Stimulated activated naive B cell treated with anti-CD40 and anti-IgM and Interleukin-4, amounts not matched to agents 10 μg/mL and 1 μg/mL and 100 μg/mL, for 72 hours (primary cell): Measurements from ENCODE around the gene TAPBP.
"Not testable (repeated sequence)": the region's sequence is repeated elsewhere in the genome, so short reads cannot be mapped to it uniquely, and the experiment has no call there.

Experiments used
- ATAC-seq, 2 donors: fragments of 150-1000 bp; cut with Tn5 transposase; replicated peaks; 2 replicates each; pipeline ENCODE4 v1.10.0; 2021; ENCODE audit warnings: moderate library complexity in 1 of 2
- DNase-seq: peaks from one replicate; pipeline ENCODE4 v3.0.0; 2021
- H3K27ac Mint-ChIP-seq: one replicate; pipeline ENCODE4 v1.8.0; 2022; ENCODE audit warnings: mild to moderate bottlenecking, mixed read lengths
- H3K27me3 Mint-ChIP-seq, 2 donors: one replicate each; pipeline ENCODE4 v1.8.0; 2022; ENCODE audit warnings: mixed read lengths in 2 of 2
- H3K36me3 Mint-ChIP-seq, 2 donors: one replicate each; pipeline ENCODE4 v1.8.0; 2022; ENCODE audit warnings: mixed read lengths in 2 of 2, mild to moderate bottlenecking in 1 of 2
- H3K4me1 Mint-ChIP-seq, 2 donors: one replicate each; pipeline ENCODE4 v1.8.0; 2022; ENCODE audit warnings: mixed read lengths in 2 of 2, mild to moderate bottlenecking in 1 of 2
- H3K4me3 Mint-ChIP-seq, 2 donors: one replicate each; pipeline ENCODE4 v1.8.0; 2022; ENCODE audit warnings: mild to moderate bottlenecking in 2 of 2, mixed read lengths in 2 of 2, moderate library complexity in 1 of 2
- H3K9me3 Mint-ChIP-seq, 2 donors: one replicate each; pipeline ENCODE4 v1.8.0; 2022; ENCODE audit warnings: mixed read lengths in 2 of 2, mild to moderate bottlenecking in 1 of 2

Gene TAPBP

DNA sequence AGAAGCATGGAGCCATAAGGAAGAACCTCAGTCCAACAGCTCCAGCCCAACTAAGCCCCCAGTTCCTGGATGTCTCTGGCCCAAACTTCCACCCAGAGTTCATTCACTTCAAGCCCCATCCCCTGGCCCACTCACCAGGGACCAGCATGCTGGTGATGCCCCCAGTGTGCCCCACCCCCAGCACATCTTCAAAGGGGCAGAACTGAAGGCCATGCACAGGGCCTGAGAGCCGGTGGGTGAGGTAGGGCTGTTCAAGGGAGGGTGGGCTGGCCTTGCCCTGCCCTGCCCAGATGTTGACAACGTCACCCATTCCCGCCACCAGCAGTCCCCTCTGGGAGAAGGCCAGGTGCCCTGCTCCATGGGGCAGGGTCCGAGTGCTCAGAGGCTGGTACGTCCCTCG, 33.3 kb downstream of the TAPBP start:
- Mint-ChIP-seq H3K27ac (peak overlapping the region; percentile 85), H3K4me3 (no peak overlapping the region), H3K4me1 (peaks cover 26 to 51% of the 10 kb centered on the region in 2 donors), H3K36me3 (peaks cover 32 to 37% of the 10 kb centered on the region in 2 donors), H3K9me3 (no peaks in the 10 kb centered on the region), H3K27me3 (no peaks in the 10 kb centered on the region)
- DNase-seq (no peak), ATAC-seq (no peak)

DNA sequence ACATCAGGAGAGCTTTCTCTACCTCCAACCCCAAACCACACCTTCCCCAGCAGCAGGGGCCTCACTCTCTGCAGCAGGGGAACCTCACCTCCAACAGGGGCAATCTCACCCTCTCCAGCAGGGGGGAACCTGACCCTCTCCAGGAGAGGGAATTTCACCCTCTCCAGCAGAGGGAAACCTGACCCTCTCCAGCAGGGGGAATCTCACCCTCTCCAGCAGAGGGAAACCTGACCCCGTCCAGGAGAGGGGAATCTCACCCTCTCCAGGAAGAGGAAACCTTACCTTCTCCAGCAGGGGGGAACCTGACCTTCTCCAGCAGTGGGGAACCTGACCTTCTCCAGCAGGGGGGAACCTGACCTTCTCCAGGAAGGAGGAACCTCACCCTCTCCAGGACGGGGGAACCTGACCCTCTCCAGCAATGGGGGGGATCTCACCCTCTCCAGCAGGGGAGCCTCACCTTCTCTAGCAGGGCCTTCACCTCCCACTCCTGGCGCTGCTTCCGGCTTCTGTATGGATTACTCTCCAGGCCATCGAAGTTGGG, 33.8 kb downstream of the TAPBP start:
- no peaks in the 10 kb centered on the region for H3K27me3 Mint-ChIP-seq
- H3K9me3 Mint-ChIP-seq = no peaks in the 10 kb centered on the region
- peaks cover 36 to 42% of the 10 kb centered on the region in 2 donors for H3K36me3 Mint-ChIP-seq
- ATAC-seq = no peak
- H3K27ac Mint-ChIP-seq = peak overlapping the region; percentile 85
- peaks cover 28 to 56% of the 10 kb centered on the region in 2 donors for H3K4me1 Mint-ChIP-seq
- no peak for DNase-seq
- no peak overlapping the region for H3K4me3 Mint-ChIP-seq

DNA sequence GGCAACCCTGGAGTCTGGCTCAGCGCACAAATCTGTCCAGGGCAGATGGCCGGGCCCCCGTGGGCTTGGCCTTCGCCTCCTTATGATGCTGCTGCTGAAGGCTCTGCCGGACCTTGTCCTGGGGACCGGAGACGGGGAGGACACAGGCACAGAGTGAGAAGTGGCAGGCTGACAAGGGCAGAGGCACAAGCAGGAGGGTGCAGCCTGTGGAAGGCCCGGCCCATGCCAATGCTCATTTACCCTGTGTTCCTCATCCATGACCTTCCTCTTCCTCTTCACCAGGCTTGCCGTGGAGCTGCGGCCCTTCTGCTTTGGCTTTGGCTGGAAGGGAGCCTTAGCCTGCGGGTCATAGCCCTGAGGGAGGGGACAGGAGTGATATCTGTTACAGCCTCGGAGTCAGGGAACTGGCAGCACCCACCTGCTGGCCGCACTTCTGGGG, 34.6 kb downstream of the TAPBP start:
- H3K4me1 Mint-ChIP-seq = peaks cover 36 to 63% of the 10 kb centered on the region in 2 donors
- H3K9me3 Mint-ChIP-seq = no peaks in the 10 kb centered on the region
- no peak for DNase-seq
- peak overlapping the region; percentile 69 for H3K27ac Mint-ChIP-seq
- H3K27me3 Mint-ChIP-seq = no peaks in the 10 kb centered on the region
- no peak overlapping the region for H3K4me3 Mint-ChIP-seq
- H3K36me3 Mint-ChIP-seq = peaks cover 43 to 48% of the 10 kb centered on the region in 2 donors
- ATAC-seq = no peak

DNA sequence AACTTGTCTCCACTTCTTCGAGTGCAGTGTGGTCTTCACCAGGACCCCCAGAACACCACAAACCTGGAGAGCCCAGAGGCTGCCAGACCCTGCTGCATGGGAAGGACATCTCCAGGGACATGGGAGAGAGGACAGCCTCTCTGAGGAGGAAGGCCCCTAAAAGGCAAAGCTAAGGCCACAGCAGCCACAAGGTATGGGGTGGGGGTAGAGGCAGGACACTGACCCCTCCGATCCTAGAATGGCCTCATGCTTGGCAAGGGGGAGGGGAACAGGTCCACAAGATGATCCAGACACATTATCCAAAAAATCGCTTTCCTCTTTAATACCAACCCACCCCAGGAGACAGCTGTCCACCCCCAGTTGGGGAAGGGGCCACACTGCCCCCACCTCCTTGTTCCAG, 35.1 kb downstream of the TAPBP start:
- Mint-ChIP-seq H3K27me3 (no peaks in the 10 kb centered on the region), H3K4me1 (peaks cover 38 to 68% of the 10 kb centered on the region in 2 donors), H3K36me3 (peaks cover 44 to 50% of the 10 kb centered on the region in 2 donors), H3K27ac (peak overlapping the region; percentile 82), H3K4me3 (no peak overlapping the region), H3K9me3 (no peaks in the 10 kb centered on the region)
- no peak for DNase-seq
- no peak for ATAC-seq

DNA sequence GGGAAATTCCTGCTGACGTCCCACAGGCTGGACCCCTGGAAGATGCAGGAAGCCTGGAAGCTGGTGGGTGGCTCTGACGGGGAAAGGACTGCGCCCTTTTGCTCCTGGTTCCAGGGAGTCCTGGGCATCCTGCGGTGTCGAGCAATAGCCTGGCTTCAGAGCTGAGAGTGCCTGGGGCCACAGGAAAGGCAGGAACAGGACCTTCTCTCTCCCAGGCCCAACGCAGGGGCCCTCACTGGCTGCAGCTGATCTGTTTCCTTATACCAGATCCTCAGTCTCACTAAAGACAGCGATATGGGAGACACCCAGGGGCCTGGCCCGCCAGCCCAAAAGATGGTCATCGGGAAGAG, 35.5 kb downstream of the TAPBP start:
- H3K4me3 Mint-ChIP-seq = peak overlapping the region in 1 of 2 donors; percentile 99
- no peaks in the 10 kb centered on the region for H3K27me3 Mint-ChIP-seq
- H3K36me3 Mint-ChIP-seq = peaks cover 48 to 55% of the 10 kb centered on the region in 2 donors
- DNase-seq (no peak), ATAC-seq (no peak)
- H3K27ac Mint-ChIP-seq = peak overlapping the region; percentile 82
- H3K4me1 Mint-ChIP-seq = peaks cover 39 to 72% of the 10 kb centered on the region in 2 donors
- no peaks in the 10 kb centered on the region for H3K9me3 Mint-ChIP-seq

DNA sequence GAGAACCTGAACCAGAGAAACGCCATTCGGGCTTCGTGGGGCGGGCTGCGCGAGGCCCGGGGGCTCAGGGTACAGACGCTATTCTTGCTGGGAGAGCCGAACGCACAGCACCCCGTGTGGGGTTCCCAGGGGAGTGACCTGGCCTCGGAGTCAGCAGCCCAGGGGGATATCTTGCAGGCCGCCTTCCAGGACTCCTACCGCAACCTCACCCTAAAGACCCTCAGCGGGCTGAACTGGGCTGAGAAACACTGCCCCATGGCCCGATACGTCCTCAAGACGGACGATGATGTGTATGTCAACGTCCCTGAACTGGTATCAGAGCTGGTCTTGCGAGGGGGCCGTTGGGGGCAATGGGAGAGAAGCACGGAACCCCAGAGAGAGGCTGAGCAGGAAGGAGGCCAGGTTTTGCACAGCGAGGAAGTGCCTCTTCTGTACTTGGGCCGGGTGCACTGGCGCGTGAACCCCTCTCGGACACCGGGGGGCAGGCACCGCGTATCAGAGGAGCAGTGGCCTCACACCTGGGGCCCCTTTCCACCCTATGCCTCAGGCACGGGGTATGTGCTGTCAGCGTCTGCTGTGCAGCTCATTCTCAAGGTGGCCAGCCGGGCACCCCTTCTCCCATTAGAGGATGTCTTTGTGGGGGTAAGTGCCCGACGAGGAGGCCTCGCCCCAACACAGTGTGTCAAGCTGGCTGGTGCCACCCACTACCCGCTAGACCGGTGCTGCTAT, 36.1 kb downstream of the TAPBP start:
- H3K27me3 Mint-ChIP-seq = no peaks in the 10 kb centered on the region
- H3K36me3 Mint-ChIP-seq = peaks cover 53 to 58% of the 10 kb centered on the region in 2 donors
- peaks cover 41 to 77% of the 10 kb centered on the region in 2 donors for H3K4me1 Mint-ChIP-seq
- peak; percentile 30 to 31 for ATAC-seq
- H3K4me3 Mint-ChIP-seq = peak overlapping the region; percentile 89 to 99
- H3K27ac Mint-ChIP-seq = peak overlapping the region; percentile 97
- no peaks in the 10 kb centered on the region for H3K9me3 Mint-ChIP-seq
- peak; percentile 27 for DNase-seq

DNA sequence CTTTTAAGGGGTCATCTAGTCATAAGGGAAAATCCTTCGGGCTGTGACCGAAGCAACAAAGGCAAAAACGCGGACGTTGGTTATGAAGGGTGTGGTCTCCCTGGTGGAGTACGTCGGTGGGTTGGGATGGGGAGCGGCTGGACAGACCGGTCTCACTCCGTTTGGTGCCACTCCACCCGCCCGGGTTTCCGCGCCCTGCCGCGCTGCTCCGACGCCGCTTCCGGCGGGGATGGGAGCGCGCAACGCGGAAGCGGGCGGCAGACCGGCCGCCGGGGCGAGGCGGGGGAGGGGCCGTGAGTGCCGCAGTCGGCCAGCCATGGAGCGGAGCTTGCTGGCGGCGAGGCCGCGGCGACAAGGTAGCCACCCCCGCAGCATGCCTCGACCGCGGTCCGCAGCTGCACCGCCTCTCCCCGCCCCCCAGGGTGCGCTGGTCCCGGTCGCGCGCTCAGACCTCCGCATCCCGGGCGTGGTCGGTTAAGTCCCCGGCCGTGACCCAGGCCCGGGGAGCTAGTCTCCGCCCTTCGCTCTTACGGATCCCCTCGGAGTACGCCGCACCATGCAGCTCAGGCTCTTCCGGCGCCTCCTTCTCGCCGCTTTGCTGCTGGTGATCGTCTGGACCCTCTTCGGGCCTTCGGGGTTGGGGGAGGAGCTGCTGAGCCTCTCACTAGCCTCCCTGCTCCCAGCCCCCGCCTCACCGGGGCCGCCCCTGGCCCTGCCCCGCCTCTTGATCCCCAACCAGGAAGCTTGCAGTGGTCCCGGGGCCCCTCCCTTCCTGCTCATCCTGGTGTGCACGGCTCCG, 36.8 kb downstream of the TAPBP start, which contains the start of gene B3GALT4:
Gene B3GALT4, plus strand, starts transcription at position 260 of the 799 bp plus-strand sequence. Its CDS starts 297 bp downstream, at position 557.
- Mint-ChIP-seq H3K27ac (peak within 1 kb of the TSS; percentile 100), H3K36me3 (peaks cover 58 to 59% of the 10 kb centered on the region in 2 donors), H3K4me1 (peaks cover 44 to 82% of the 10 kb centered on the region in 2 donors), H3K9me3 (no peaks in the 10 kb centered on the region), H3K4me3 (peak within 1 kb of the TSS; percentile 99), H3K27me3 (no peaks in the 10 kb centered on the region)
- DNase-seq = peak; percentile 86
- peak; percentile 76 to 79 for ATAC-seq

DNA sequence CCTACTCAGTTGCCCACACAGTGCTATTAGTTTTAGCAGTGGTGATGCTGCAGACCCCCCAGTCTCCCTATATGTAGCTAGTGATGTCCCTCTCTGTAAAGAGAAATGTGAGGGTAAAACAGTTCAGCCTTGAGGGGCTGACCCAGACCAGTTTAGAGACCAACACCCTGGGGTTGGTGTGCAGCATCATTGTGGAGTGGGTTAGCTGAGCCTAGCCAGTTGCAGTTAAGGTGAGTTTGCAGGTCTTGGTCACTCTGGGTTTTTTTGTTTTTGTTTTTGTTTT, 37.4 kb downstream of the TAPBP start:
- ATAC-seq (peak in 1 of 2 donors; percentile 1), DNase-seq (no peak)
- Mint-ChIP-seq H3K4me3 (peak overlapping the region; percentile 99), H3K27me3 (no peaks in the 10 kb centered on the region), H3K9me3 (no peaks in the 10 kb centered on the region), H3K4me1 (peaks cover 44 to 82% of the 10 kb centered on the region in 2 donors), H3K27ac (peak overlapping the region; percentile 100), H3K36me3 (peaks cover 59 to 61% of the 10 kb centered on the region in 2 donors)

DNA sequence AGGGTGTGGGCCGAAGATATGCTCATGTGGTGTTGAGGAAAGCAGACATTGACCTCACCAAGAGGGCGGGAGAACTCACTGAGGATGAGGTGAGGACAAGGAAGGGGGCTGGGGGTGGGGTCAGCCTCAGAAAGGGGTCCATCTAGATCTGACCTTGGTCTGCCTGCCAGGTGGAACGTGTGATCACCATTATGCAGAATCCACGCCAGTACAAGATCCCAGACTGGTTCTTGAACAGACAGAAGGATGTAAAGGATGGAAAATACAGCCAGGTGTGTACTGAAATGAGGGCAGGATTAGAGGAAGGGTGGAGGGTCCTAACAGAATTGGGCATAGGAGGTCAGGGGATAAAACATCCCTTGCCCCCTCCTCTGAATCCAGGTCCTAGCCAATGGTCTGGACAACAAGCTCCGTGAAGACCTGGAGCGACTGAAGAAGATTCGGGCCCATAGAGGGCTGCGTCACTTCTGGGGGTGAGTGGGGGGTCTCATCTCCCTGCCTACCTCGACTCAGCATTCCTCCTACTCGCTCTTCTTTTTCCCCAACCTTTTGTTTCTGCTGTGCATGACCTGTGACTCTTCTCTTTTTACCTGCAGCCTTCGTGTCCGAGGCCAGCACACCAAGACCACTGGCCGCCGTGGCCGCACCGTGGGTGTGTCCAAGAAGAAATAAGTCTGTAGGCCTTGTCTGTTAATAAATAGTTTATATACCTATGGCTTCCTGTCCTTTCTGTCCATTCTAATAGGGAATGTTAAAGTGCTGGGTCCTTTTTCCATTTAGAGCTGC, 37.9 kb downstream of the TAPBP start:
- not testable (repeated sequence) for H3K9me3 Mint-ChIP-seq, DNase-seq, H3K27me3 Mint-ChIP-seq, ATAC-seq
- Mint-ChIP-seq H3K36me3 (peaks cover 59 to 61% of the 10 kb centered on the region in 2 donors), H3K27ac (peak overlapping the region; percentile 100), H3K4me3 (peak overlapping the region; percentile 99), H3K4me1 (peaks cover 40 to 82% of the 10 kb centered on the region in 2 donors)

DNA sequence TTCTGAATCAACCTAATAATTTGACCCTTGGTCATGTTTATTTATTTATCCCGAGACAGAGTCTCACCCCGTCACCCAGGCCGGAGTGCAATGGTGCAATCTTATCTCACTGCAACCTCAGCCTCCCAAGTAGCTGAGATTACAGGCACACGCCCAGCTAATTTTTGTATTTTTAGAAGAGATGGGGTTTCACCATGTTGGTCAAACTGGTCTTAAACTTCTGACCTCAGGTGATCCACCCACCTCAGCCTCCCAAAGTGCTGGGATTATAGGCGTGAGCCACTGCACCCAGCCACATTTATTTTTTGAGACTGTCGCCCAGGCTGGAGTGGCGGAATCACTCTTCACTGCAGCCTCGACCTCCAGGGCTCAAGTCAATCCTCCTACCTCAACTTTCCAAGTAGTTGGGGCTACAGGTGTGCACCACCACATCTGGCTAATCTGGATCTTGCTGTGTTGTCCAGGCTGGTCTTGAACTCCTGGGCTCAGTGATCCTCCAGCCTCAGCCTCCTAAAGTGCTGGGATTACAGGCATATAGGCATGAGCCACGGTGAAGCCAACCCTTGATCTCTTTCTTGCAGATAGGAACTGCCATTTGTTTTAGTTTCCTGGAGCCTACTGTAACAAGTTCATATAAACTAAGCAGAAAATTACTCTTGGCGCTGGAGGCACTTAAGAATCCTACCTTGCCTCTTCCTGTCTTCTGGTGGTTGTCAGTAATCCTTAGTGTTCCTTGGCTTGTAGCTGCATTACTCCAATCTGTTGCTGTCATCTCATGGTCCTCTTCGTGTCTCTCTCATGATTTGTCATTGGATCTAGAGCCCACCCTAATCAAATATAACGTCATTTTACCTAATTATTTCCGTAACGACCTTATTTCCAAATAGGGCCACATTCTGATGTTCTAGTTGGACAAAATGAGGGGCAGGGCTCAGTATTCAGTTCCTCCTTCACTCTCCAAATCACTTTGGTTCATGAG, 39.7 kb downstream of the TAPBP start:
- H3K4me3 Mint-ChIP-seq = peak overlapping the region; percentile 99
- peak overlapping the region; percentile 100 for H3K27ac Mint-ChIP-seq
- DNase-seq (no peak), ATAC-seq (no peak)
- no peaks in the 10 kb centered on the region for H3K9me3 Mint-ChIP-seq
- H3K27me3 Mint-ChIP-seq = no peaks in the 10 kb centered on the region
- H3K36me3 Mint-ChIP-seq = peaks cover 56 to 66% of the 10 kb centered on the region in 2 donors
- peaks cover 46 to 77% of the 10 kb centered on the region in 2 donors for H3K4me1 Mint-ChIP-seq

DNA sequence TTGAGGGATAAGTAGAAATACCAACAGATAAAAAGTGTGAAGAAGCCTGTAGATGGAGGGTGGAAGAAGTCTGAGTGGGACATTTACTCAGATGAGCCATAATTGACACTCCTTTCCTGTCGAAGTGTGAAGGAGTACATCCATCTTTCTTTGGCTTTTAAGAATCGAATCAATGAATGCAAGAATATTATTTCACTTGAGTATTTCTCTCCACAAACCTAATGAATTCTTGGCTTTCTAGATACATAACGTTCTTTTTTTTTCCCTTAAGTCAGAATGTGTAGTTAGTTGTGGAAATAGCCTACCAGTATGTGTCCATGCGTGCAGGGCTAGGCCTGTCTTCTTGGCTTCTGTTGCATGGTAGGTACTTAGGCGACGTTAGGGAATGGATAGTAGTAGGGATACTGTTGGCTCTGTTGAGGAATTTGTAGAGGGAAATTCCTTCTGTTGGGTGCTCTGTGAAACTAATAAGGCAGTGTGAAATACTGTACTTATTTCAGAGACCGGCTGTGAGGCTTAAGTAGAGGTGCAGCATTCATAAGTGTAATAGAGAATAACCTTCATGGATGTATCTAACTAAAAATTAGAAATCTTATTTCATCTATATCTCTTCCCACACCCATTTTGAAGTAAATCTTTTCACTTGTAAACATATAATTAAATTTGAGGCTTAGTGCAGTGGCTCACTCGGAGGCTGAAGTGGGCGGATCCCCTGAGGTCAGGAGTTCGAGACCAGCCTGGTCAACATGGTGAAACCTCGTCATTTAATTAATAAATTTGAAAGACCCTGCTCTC, 40.6 kb downstream of the TAPBP start:
- Mint-ChIP-seq H3K27ac (peak overlapping the region; percentile 100), H3K4me1 (peaks cover 46 to 68% of the 10 kb centered on the region in 2 donors), H3K36me3 (peaks cover 58 to 71% of the 10 kb centered on the region in 2 donors), H3K27me3 (no peaks in the 10 kb centered on the region), H3K9me3 (no peaks in the 10 kb centered on the region), H3K4me3 (peak overlapping the region; percentile 99)
- DNase-seq (no peak), ATAC-seq (no peak)

DNA sequence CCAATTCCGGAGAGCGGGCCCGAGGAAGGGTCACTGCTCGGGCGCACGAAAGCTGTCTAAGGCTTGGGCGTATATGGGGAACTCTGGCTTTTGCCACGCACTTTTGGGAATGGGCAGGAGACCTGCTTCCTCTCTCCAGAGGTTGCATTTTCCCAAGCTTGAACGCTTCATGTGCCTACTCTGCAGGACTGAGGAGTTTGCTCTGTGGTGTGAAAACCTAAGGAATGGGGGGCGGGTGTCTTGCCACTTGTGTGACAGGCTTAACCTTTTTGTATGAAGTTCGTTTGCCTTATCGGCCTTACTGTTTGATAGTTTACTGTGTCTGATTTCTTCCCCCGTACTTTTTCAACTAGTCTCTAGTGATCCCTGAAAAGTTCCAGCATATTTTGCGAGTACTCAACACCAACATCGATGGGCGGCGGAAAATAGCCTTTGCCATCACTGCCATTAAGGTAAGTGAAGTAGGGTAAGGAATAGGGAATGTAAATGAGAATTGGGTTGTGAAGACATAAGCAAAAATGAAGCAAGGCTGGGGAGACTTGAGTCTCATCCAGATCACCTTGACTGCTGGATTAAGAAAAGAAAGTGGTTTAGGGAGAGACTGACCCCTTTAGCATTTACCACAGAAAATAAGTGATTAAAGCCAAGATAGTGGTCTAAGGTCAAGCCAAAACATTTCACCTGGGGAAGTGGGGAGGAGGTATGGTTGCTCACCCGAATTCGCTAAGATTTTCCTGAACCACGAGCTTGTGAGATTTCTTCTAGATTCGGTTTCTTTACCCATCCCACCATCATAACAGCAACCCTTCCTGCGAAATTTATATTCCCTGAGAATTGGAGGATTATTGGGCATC, 41.4 kb downstream of the TAPBP start:
- Mint-ChIP-seq H3K27me3 (no peaks in the 10 kb centered on the region), H3K9me3 (no peaks in the 10 kb centered on the region), H3K27ac (peak overlapping the region; percentile 100), H3K4me3 (peak overlapping the region; percentile 99), H3K4me1 (peaks cover 42 to 66% of the 10 kb centered on the region in 2 donors), H3K36me3 (peaks cover 61 to 78% of the 10 kb centered on the region in 2 donors)
- DNase-seq (no peak), ATAC-seq (peak; percentile 8 to 10)
